GM18526 (cell line): ENCODE data around the gene ADAMTSL5.

Source experiments
- POLR2A ChIP-seq: IDR thresholded peaks from 3 replicates; pipeline ENCODE4 v1.6.1; 2011; ENCODE audit not compliant: insufficient read length; ENCODE audit errors: extremely low read depth

Gene ADAMTSL5

DNA sequence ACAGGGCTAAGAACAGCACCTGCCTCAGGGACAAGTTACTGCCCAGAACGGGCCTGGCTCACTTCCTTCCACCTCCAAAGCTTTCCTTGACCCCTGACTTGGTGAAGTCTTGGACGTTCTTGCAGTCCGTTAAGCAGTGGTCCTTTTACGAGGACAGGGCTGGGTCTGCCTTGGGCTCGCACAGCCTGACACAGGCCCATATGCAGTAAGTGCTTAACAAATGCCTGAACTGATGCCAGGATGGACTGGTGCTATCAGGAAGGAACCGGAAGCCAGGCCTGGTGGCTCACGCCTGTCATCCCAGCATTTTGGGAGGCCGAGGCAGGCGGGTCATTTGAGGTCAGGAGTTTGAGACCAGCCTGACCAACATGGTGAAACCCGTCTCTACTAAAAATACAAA lies 9.2 kb upstream of the ADAMTSL5 start:
- TF ChIP-seq POLR2A, result no peak

DNA sequence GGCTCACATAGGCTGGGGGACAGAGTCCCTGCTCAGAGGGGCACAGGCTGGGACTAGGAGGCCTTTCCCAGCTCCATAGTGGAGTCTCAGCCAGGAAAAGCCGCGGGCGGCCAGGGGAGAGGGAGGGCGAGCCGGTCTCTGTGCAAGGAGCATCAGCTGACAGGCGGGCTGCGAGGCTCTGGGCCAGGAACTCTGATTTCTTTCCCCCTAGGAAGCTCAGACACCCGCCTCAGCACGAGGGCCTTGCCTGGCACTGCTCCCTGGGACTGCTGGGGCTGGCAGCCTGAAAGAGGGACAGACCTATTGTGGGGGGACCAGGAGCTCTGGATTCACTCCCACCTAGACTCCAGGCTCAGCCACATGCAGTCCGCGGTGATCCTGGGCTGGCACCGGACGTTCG lies 8.8 kb upstream of the ADAMTSL5 start:
- TF ChIP-seq POLR2A, result no peak

DNA sequence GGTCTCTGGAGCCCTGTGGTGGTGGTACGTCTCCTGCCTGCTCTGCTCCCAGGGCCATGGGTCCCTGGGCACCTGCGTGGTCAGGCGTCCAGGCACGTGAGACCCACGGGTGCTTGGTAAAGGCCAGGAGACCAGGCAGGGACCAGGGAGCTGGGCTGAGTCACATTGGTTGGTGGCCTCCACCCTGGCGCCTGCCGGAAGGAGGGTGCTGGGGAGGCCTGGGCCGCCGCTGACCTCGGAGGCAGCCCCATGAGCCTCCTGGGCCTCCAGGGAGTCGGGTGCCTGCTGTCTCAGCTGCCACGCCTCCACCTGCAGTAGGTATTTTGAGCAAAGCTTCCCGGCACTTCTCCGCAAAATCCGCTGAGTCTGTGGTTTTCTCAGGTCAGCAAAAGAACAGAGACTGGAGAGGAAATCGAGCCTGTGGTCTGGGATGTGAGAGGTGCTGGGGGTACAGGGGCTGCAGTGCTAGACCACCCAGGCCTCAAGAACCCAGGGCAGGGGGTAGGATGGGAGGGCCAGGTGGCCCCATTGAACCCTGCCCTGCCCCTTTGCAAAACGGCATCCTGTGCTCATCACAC lies 7.5 kb upstream of the ADAMTSL5 start:
- TF ChIP-seq POLR2A, result no peak

DNA sequence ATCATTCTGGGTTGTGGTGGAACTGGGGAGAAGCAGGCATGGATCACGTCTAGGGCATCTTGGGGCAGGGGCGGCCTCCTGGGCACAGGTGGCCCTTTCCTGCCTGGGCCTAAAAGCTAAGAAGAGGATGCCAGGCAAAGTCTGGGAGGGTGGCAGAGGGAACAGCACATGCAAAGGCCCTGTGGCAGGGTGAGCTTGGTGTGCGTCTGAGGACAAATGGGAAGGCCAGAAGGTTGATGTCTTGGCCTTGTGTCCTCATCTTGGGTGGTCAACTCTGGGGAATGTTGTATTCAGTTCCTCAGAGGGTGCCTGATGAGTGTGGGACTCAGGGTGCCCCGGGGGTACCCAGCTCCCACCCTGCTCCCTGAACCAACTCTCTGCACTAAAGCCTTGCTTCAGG lies 5.7 kb upstream of the ADAMTSL5 start:
- no peak for TF ChIP-seq POLR2A

DNA sequence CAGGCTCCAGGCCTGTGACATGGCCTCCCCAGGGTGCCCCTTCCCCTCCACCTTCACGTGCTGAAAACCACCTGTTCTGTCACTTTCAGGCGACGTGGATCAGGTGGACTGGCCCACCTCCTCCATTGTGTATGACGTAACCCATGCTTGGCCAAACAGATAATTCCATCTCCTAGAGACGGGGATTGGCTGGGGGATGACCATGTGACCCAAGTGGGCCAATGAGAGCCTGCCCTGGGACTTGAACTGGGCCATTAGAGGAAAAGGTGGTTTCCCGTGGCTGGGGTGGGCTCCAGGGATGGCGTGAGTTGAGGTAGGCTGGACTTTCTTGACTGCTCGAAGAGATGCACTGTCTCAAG lies 3.6 kb upstream of the ADAMTSL5 start:
- TF ChIP-seq POLR2A, result no peak

DNA sequence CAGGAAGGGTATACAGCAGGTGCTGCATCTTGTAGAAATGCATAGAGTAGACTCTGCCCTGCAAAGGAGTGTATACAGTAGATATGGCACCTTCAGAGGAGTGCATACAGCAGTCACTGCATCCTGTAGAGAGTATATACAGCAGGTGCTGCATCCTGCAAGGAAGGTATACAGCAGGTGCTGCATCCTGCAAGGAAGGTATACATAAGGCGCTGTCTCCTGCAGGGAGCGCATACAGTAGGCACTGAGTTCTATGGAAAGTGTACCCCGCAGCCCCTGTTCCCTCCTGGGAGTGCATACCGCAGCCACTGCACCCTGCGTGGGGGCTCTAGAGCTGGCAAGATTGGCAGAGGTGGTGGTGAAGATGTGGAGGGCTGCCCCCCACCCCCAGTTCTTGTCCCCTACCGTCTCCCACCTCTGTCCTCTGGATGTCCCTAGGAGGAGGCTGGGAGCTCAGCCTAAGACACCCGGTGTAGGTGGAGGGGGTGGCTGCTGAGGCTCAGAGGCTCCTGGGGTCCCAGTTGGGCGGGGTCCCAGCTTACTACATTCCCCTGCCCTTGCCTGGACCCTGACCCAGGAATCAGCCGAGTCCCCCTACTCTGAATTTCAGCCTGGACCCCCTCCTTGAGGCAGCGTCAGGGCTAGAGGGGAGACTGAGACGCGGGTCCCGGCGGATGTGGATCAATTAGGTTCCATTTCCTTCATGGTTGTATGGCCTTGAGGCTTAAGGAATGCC lies 2.3 kb upstream of the ADAMTSL5 start:
- no peak for TF ChIP-seq POLR2A

DNA sequence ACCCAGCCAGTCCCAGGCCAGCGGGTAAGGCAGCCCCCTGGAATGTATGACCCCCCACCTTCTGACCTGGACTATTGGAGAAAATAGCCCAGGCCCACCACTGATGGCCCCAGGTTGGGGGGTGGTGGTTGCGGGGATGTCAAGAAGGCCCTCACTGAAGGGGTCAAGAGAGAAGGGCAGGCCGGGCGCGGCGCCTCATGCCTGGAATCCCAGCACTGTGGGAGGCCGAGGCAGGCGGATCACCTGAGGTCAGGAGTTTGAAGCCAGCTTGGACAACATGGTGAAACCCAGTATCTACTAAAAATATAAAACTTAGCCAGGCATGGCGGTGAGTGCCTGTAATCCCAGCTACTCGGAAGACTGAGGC lies 1.5 kb upstream of the ADAMTSL5 start:
- TF ChIP-seq POLR2A, result no peak

DNA sequence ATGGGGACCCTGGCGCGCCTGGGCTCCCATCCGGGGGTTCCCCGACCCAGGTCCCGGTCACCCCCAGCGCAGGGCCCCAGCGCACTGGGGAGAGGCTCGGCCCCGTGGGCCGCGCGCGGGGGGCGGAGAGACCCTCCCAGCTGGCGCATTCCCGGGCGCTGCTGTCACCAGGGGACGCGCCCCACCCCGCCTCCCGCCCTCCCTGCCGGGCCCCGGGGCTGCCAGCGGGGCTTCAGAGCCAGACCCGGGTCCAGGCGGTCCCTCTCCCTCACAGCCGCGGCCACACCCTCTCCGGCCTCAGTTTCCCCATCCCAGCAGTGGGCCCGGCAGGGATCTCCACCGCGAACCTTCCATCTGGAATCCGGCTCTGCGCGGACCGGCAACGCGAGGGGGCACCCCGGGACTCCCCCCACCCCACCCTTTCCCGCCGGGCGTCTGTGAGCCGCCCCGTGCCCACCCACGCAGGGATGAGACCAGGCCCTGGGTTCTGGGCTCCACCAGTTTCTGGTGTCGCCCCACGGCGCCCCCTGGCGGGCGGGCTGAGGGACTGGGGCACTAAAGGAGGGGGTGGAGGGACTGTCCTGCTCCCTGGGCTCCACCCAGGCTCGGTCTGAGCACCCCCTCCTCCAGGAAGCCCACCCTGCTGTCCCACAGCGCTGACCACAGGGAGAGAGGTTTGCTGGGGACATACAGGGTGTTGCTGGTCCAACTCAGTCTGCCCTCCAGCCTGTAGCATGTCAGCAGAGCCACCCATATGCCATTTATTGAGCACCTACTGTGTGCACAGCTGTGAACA lies 878 bp upstream of the ADAMTSL5 start:
- no peak for TF ChIP-seq POLR2A

DNA sequence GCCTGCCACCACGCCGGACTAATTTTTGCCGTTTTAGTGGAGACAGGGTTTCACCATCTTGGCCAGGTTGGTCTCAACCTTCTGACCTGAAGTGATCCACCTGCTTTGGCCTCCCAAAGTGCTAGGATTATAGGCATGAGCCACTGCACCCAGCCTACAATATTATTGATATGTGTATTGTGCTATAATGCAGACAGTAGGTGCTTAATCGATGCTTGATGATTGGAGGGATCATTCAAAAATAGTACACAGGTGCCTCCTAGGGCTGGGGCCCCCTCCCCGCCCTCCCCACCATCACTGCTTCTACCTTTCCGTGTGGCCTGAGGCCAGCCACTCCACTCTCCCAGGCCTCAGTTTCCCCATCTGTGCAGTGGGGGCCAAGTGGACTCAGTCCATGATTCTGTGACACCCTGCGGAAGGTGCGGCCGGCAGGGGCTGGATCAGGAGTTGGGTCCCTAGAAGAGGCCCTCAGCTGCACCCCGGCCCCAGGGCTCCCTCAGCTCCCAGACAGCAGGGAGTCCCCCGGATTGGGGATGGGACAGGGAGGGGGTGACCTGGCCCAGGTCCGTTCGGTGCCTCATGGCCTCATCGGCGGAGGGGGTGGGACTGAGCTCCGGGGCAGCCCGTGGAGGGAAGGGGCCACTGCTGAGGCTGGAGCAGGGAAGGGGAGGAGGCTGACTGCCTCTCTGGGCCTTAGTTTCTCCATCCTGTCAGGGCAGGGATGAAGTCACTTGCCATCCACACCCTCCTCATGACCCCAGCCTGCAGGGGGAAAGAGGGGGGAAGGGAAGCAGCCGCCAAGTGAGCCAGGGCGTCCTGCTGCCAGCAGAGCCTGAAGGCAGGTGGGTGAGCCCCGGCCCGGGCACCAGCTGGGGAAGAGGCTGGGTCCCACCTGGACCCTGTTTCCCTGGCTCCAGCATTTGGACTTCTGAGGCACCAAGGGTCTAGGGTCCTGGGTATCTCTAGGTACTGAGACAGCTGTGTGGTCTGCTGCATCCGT lies 1.2 kb downstream of the ADAMTSL5 start:
- TF ChIP-seq POLR2A, result no peak

DNA sequence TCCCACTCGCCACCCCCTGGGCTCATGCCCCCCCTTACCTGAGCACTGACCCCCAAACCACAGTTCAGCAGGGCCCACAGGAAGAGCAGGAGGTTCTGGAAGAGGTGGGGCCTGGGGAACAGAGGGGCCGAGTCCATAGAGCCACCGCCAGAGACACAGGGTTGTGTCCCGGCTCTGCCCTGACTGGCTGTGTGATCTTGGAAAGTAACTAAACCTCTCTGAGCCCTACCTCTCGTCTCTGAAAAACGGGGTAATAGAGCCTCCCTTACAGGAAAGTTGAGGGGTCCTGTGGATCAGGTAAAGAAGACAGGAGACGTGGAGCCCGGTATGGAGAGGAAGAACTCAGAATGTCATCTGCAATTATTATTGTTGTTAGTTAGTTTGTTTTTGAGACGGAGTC lies 2.0 kb downstream of the ADAMTSL5 start:
- no peak for TF ChIP-seq POLR2A

DNA sequence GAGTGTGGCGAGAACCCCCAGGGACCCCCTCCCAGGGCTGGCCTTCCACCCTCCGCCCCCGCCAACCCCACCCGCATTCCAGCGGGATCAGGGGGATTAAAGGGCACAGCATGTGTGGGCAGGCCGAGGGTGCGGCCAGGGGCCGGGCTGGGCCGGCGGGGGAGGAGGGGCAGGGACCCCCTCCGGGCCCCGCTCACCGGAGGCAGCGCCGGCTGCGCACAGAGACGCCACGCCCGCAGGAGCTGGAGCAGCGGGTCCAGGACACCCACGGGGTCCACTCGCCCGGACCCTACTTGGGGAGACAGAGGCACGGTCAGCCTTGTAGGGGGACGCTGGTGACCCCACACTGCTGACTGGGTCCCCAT lies 2.4 kb downstream of the ADAMTSL5 start:
- no peak for TF ChIP-seq POLR2A

DNA sequence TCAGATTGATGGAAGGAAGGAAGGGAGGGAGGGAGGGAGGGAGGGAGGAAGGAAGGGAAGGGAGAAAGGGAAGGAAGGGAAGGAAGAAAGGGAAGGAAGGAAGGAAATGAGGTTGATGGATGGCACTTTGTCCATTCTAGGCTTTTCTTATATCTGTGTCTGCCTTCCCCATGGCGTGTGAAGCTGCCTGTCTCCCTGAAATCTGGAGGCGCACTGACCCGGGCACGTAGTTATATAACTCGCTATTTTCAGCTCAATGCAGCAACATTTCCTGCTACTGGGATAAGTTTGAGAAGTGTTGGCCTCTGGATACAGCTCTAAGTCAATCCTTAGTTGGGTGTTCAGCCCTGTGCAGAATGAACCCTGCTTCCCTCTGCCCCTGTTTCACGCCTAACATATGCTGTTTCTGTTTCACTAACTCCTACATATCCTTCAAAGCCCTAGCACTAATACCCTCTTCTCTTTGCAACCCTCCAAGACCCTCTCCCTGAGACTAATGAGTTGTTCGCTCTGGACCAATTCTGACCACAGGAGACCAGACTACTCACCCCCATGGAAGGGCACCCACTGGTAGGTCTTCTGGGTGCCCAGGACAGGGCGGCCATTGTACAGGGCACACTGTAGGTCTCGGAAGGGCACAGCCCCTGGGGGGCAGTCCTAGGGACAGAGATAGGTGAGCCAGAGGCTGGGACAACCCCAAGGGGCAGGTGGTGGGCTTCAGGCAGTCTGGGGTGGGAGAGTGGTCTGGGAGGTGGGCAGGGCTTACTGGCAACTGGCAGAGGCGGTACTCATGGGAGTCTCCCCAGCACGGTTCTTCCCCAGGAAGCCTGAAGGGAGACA lies 3.0 kb downstream of the ADAMTSL5 start:
- no peak for TF ChIP-seq POLR2A

DNA sequence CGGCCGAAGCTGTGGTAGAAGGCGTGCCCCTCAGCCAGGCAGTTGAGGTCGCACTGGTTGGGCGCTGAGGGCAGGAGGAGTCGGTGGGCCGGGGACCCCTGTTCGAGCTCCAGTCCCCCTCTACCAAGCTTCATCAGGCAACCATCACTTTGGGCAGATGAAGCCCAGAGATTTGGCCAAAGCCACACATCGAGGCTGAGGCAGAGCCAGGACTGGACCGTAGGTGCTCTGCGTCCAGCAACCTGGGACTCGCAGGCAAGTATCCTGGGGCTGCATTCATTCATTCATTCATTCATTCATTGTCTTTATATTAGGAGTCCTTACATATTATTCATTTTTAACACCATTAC lies 4.3 kb downstream of the ADAMTSL5 start:
- no peak for TF ChIP-seq POLR2A

DNA sequence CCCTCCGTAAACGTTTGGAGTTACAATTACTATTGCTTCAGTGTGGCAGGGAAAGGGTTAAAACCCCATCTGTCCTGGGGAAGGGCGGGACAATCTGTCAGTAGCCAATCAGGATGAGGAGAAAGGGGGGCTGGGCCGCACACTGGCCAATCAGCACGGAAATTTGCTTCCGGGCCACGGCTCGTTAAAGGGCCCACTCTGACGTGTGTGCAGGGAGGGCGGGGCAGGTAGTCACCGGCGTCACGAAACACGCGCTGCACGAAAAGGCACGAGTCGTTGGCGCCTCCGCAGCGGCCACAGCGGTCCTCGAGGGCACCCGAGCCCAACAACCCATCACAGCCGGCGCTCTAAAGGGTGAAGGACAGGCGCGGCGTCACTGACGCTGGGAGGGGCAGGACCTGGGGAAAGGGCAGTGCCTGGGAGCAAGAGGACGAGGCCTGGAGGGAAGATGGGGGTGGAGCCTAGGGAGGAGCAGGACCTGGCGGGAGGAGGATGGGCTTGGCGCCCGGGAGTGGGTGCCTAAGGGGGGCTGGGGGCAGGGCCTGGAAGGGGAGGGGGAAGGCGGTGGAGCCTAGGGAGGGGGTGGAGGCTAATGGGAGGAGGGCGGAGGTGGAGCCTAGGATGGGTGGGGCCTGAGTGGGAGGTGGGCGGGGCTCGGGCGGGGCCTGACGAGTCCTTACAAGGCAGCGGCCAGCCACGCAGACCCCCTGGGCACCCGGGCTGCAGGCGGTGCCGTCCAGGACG lies 4.9 kb downstream of the ADAMTSL5 start:
- TF ChIP-seq POLR2A, result no peak
